VCaP (cell line): ENCODE results near the gene HTR3D.

Source experiments
- H3K27ac ChIP-seq: fragments of 450-650 bp; 2 replicates; pipeline ENCODE4 v1.5.1; 2017
- TF ChIP-seq, protein P1 (sequence below): fragments of 450-650 bp; conservative IDR thresholded peaks from 2 replicates; pipeline ENCODE4 v1.5.1; 2017; ENCODE audit warnings: mild to moderate bottlenecking, moderate library complexity

HTR3D gene

DNA sequence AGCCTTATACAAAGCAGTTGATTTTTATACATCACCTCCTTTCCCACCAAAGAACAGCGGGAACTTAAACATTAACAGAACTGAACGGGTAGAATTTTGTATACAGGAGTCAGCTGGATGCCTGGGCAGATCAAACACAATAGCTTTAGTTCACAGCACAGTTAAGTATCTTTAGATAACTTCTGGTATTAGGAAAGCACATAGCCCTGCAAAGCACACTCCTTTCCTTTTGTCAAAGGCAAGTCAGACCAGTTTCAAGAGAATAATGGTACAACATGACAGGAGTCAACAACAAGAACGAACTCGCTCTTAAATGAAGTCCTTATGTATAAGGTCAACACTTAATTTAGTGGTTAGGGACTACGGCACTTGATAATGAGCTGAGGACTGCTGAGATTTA lies 40.1 kb upstream of the HTR3D start:
- no peak overlapping the region for H3K27ac ChIP-seq
- TF ChIP-seq, protein P1, sequence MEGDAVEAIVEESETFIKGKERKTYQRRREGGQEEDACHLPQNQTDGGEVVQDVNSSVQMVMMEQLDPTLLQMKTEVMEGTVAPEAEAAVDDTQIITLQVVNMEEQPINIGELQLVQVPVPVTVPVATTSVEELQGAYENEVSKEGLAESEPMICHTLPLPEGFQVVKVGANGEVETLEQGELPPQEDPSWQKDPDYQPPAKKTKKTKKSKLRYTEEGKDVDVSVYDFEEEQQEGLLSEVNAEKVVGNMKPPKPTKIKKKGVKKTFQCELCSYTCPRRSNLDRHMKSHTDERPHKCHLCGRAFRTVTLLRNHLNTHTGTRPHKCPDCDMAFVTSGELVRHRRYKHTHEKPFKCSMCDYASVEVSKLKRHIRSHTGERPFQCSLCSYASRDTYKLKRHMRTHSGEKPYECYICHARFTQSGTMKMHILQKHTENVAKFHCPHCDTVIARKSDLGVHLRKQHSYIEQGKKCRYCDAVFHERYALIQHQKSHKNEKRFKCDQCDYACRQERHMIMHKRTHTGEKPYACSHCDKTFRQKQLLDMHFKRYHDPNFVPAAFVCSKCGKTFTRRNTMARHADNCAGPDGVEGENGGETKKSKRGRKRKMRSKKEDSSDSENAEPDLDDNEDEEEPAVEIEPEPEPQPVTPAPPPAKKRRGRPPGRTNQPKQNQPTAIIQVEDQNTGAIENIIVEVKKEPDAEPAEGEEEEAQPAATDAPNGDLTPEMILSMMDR, result no peak

DNA sequence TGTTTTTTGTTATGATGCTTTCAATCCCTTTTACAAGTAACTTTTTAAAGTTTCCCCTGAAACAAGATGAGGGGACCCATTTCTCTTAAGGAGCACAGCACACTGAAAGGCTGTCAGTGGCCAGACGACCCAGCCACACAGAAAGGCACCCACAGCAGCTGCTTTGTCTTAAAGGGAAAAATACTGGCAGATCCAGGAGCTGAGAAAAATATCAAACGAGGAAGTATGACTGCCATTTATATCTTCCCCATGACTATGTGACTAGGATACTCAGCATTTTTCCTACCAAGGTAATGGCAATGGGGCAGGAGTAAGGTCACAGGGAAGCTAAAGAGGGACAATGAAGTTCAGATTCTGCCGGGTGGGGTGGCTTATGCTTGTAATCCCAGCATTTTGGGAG lies 29.8 kb upstream of the HTR3D start:
- no peak overlapping the region for H3K27ac ChIP-seq

DNA sequence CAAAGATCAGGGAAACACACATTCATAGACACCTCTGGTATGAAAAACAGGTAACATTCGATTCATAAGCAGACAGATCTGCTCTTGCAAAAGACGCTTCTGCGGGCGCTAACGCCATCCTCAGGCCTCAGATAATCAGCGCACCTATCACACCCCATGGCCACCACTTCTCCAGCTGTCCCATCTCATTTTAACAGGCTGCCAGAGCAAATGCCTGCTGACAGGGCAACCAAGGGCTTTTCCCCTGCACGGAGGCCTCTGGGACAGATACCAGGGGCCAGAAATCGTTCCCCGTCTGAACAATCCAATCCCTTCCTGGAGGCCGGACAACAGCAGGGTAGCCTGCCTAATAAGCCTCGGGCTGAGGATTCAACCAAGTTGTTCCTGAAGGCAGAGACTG lies 29.1 kb upstream of the HTR3D start:
- TF ChIP-seq, protein P1, result no peak
- no peak overlapping the region for H3K27ac ChIP-seq

More for the DNA sequence above, 29.8 kb upstream of the HTR3D start:
- TF ChIP-seq, protein P1, result no peak

DNA sequence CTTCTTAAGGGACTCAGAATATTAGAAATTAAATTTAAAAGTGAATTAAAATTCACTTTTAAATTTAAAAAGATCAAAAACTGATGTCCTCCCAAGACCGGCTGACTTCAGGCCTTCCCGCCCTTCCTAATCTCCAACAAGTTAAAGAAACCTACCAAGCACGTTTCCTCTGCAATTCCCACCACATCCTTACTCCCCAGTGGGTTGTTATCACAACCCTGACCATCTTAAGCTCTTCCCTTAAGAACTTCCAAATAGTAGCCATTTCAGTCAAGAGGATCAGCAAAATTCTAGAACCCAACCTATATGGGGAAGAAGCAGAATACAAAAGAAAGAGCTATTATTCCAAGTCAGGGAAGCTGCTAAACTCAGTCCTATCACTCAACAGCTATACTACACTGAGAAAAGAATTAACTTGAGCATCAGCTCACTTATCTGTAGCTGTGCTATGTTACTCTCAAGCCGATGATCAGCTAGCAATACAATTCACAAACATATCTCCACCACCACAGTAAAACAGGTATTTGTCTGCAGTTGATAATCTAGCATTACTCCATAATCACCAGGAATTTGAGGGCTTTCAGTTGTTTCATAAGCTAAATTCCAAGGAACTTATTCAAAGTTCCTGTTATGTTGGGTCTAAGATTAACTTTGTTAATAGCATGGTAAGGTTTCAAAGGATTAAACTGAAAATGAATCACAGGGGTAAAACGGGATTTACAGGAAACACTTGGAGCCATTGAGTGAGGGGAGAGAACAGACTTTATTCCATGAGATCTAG lies 28.2 kb upstream of the HTR3D start:
- H3K27ac ChIP-seq, result no peak overlapping the region

DNA sequence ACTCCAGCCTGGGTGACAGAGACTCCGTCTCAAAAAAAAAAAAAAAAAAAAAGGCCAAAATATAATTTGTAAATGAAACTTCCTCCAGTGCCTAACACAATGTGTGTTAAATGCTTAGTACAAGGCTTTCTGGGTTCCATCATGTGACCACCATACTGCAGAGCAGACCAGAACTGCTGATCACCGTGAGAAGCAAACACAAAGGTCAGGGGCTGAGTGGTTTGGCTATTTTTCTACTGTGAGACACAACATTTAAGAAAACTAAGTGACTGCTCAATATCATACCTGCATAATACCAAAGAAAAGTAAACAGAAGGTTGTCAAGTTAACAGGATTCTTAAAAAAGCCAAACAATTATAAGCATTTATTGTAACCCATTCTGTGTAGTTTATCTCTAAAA lies 27.1 kb upstream of the HTR3D start:
- TF ChIP-seq, protein P1, result no peak
- H3K27ac ChIP-seq, result peak overlapping the region; percentile 84

More for the DNA sequence above, 28.2 kb upstream of the HTR3D start:
- TF ChIP-seq, protein P1, result no peak

DNA sequence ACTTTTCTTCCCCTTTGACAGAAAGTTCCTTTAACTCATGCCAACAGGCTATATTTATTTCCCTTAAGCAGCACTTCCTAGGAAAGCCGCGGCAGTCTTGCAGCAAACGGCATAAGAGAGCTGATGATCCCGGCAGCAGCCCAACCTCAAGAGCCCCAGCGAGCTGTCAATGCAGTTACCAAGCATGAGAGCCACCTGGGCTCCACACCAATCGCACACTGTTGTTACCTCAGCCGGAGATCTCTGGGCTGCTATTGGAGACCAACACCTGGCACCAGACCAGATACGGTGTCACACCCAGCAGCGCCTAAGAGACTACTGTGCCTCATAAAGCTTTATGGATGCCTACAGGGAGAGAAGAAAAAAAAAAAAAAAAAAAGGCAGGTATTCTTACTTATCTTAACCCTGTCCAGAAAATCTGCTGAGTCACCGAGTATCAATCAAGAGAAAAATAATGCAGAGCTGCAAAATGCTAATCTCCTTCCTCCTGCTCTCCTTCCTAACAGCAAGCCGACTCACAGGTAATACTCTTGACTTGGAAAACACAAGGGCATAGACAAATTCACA lies 25.5 kb upstream of the HTR3D start:
- TF ChIP-seq, protein P1, result no peak
- peak overlapping the region; percentile 84 for H3K27ac ChIP-seq

DNA sequence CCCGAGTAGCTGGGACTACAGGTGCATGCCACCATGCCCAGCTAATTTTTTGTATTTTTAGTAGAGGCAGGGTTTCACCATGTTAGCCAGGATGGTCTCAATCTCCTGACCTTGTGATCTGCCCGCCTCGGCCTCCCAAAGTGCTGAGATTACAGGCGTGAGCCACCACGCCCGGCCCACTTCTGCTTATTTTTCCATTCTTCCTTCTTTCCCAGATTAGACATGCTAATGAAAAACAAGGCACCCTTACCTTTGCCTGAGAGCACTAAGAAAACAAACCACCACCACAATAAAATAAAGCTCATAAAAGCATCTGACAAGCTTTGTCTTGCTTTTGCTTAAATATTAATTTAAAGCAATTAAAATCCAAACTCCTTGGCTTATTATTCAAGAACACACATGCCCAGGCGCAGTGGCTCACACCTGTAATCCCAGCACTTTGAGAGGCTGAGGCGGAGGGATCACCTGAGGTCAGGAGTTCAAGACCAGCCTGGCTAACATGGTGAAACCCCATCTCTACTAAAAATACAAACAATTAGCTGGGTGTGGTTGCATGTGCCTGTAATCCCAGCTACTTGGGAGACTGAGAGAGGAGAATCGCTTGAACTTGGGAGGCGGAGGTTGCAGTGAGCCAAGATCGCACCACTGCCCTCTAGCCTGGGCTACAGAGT lies 24.3 kb upstream of the HTR3D start:
- H3K27ac ChIP-seq, result peak overlapping the region; percentile 84
